Measurements from ENCODE around the gene SLC16A12. TPM values are rescaled to one million over a fixed set of nuclear protein-coding genes. Genes with fewer than 3 reads are reported as not detected.

SLC16A12 gene
- total and polyA plus RNA-seq, 2 of the 13 experiments (the other 11 are each of a cell fraction or from before 2014, with no cell fraction given) = 0.02 TPM; not detected in 1

- TF ChIP-seq ZFP36L2 (CRISPR knock-in tag; IDR thresholded peaks at IDR 0.05) (no peak), PHF5A (CRISPR knock-in tag; IDR thresholded peaks at IDR 0.05; ENCODE audit: low read depth, unreplicated experiment) (no peak), RERE (CRISPR knock-in tag; IDR thresholded peaks at IDR 0.05; ENCODE audit: low read depth) (no peak), ZNF558 (CRISPR knock-in tag; IDR thresholded peaks at IDR 0.05; ENCODE audit: borderline replicate concordance) (no peak), ETV6 (CRISPR knock-in tag; conservative IDR thresholded peaks at IDR 0.05) (no peak; the same call in 1 of the 2 replicates), ZNF660 (CRISPR knock-in tag; IDR thresholded peaks at IDR 0.05; ENCODE audit: borderline replicate concordance, low read depth) (0 out of 2 replicates have a peak, but pooled peaks have one; percentile 46), HCFC1 (IDR thresholded peaks at IDR 0.05; ENCODE audit: low read depth, low read length) (no peak), KIAA2018 (CRISPR knock-in tag; IDR thresholded peaks at IDR 0.05; ENCODE audit: borderline replicate concordance) (no peak), ZNF460 (CRISPR knock-in tag; IDR thresholded peaks at IDR 0.05; ENCODE audit: borderline replicate concordance) (no peak), ZSCAN25 (CRISPR knock-in tag; IDR thresholded peaks at IDR 0.05) (peak; percentile 73), YEATS2 (CRISPR knock-in tag; IDR thresholded peaks at IDR 0.05; ENCODE audit: borderline replicate concordance) (peak; percentile 38; the same call in 1 of the 2 replicates), DBP (CRISPR knock-in tag; IDR thresholded peaks at IDR 0.05; ENCODE audit: not compliant biosample characterization) (no peak), POGZ (CRISPR knock-in tag; IDR thresholded peaks at IDR 0.05) (peak; percentile 41; the same call in 1 of the 2 replicates)
Measured at GRCh38 chr10:89414879-89415821, 120.2 kb downstream of the SLC16A12 start (continued).
